Thoracic aorta (tissue), 2 donors: ENCODE measurements around the gene PGGT1B. TPM values are rescaled to one million over a fixed set of nuclear protein-coding genes. Genes with fewer than 3 reads are reported as not detected.

Experiments used
- ATAC-seq: fragments of 150-250 bp; one replicate; pipeline ENCODE4 v1.8.0; 2017; ENCODE audit warnings: low read depth; ENCODE audit not compliant: insufficient number of reproducible peaks, low FRiP score
- DNase-seq: peaks from one replicate; pipeline ENCODE4 v3.0.0-alpha.2; 2020; ENCODE audit warnings: low spot score
- H3K27ac ChIP-seq, 2 donors: fragments of 200-600 bp; sonication (generic); 1 replicate in 1 of 2; 2 replicates in 1 of 2; pipeline ENCODE4 v1.5.1; 2016; ENCODE audit warnings: mild to moderate bottlenecking in 2 of 2, moderate library complexity in 2 of 2
- H3K27me3 ChIP-seq: fragments of 200-600 bp; sonication (generic); replicated peaks from 2 replicates; pipeline ENCODE4 v1.6.0; 2016; ENCODE audit warnings: mild to moderate bottlenecking; ENCODE audit not compliant: insufficient read depth
- H3K36me3 ChIP-seq: fragments of 200-600 bp; sonication (generic); one replicate; pipeline ENCODE4 v1.5.1; 2016
- H3K4me1 ChIP-seq, 2 donors: fragments of 200-600 bp; sonication (generic); 1 replicate in 1 of 2; 2 replicates in 1 of 2; pipeline versions ENCODE4 v1.5.1 to v1.6.0; 2016; ENCODE audit warnings: low read depth in 2 of 2, mild to moderate bottlenecking in 1 of 2; ENCODE audit not compliant: control insufficient read depth in 1 of 2
- H3K4me3 ChIP-seq: fragments of 200-600 bp; sonication (generic); 2 replicates; pipeline ENCODE4 v1.5.1; 2016; ENCODE audit warnings: mild to moderate bottlenecking
- H3K9me3 ChIP-seq: fragments of 200-600 bp; sonication (generic); 2 replicates; pipeline ENCODE4 v1.5.1; 2016
- total RNA-seq, 2 donors: library from RNA; depleted of rRNA; stranded (reverse); fragments of >200 nt; gene quantifications; one replicate each; pipeline versions ENCODE4 v1.1.0 to v1.2.3, GENCODE V29; 2016
- TF ChIP-seq, protein P1 (sequence below): fragments of 200-600 bp; sonication (generic); IDR thresholded peaks from one replicate; pipeline ENCODE4 v1.5.1; 2019; ENCODE audit warnings: antibody characterized with exemption

The PGGT1B gene
- total RNA-seq, 2 donors from 2014 or later, result 7.3 to 16.6 TPM

DNA sequence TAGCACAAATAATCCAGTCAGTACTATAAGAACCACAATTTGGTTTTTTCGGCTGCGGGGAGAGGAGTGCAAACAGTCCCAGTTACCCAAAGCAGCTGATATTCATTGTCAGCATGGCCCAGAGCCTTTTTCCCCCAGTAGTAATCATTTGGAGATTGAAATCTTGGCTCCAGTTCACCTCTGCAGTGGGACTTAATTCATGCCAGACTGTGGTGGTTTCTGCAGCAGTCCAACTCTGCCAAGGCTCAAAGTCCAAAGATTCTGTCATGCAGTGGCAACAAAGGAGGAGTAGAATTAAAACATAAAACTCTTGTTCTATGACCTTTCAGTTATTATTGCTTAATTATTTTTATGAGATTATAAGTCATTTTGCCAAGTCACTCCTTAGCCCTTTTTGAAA lies 68.0 kb downstream of the PGGT1B start:
- Histone ChIP-seq H3K4me1 (no peaks in the 10 kb centered on the region), H3K27me3 (no peaks in the 10 kb centered on the region), H3K9me3 (no peaks in the 10 kb centered on the region), H3K4me3 (no peak overlapping the region), H3K36me3 (no peaks in the 10 kb centered on the region), H3K27ac (no peak overlapping the region)
- TF ChIP-seq, protein P1, sequence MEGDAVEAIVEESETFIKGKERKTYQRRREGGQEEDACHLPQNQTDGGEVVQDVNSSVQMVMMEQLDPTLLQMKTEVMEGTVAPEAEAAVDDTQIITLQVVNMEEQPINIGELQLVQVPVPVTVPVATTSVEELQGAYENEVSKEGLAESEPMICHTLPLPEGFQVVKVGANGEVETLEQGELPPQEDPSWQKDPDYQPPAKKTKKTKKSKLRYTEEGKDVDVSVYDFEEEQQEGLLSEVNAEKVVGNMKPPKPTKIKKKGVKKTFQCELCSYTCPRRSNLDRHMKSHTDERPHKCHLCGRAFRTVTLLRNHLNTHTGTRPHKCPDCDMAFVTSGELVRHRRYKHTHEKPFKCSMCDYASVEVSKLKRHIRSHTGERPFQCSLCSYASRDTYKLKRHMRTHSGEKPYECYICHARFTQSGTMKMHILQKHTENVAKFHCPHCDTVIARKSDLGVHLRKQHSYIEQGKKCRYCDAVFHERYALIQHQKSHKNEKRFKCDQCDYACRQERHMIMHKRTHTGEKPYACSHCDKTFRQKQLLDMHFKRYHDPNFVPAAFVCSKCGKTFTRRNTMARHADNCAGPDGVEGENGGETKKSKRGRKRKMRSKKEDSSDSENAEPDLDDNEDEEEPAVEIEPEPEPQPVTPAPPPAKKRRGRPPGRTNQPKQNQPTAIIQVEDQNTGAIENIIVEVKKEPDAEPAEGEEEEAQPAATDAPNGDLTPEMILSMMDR, result no peak
- DNase-seq, result no peak
- ATAC-seq, result no peak

DNA sequence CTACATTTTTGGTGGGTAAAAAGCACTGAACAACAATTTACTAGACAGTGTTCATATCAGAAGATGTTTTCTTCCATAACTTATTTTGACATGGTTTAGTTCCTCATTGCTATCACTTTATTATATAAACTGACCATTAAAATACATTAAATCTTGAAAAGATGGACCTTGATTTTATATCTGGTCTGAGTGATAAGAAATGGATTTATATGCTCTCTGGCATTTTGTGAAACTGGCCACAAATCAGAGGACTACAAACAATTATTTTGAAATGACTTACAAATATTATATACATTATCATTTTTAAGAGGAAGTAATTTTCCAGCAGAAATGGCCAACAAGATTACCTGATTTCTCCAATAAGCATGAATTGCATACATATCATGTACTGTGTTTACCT lies 69.4 kb downstream of the PGGT1B start:
- H3K36me3 ChIP-seq, result no peaks in the 10 kb centered on the region
- H3K4me1 ChIP-seq, result no peaks in the 10 kb centered on the region
- H3K9me3 ChIP-seq, result no peaks in the 10 kb centered on the region
- no peak for DNase-seq
- H3K4me3 ChIP-seq, result no peak overlapping the region
- no peak for ATAC-seq
- H3K27me3 ChIP-seq, result no peaks in the 10 kb centered on the region
- TF ChIP-seq, protein P1, result no peak
- no peak overlapping the region for H3K27ac ChIP-seq

DNA sequence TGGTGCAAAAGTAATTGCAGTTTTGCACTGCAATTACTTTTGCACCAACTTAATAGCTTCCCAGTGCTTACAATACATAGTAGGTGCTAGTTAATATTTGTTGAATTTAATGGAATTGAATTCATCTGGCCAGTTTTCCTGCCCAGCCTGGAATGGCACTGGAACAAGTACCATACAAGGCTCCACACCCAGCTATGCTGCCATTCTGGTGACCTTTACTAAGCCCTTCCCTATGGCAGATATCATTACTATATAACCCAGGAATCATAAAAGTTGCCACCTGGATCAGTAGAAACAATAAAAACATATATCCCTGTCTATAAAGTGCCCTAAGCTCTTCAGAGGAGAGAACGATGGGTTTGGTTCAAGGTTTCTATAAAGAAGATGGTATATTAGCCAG lies 70.6 kb downstream of the PGGT1B start:
- Histone ChIP-seq H3K4me3 (no peak overlapping the region), H3K27ac (no peak overlapping the region), H3K9me3 (no peaks in the 10 kb centered on the region), H3K36me3 (no peaks in the 10 kb centered on the region), H3K27me3 (no peaks in the 10 kb centered on the region), H3K4me1 (no peaks in the 10 kb centered on the region)
- no peak for ATAC-seq
- TF ChIP-seq, protein P1, result no peak
- no peak for DNase-seq

DNA sequence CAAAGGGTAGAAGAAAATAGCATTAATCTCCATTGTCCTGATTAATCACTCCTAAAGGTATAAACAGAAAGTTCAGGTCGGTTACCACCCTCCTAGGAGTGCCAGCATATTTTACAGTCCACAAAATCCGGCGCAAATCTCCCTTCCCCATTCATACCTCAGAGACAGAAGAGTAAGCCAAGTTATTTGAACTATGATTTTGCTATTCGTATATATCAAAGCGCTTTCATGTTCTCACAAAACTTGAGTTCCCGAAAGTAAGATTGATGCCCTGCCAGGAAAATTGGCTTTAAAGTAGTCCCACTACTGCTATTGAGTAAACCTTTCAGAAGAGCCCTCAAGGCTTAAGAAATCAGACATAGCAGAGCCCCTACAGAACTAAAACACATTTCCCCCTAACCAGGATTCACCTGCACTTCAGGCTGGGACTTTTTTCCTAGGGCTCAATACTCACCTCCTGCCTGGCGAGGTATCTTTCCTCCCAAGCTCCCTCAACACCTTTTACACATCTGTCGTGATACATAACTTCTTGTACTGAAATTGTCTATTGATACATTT lies 71.1 kb downstream of the PGGT1B start:
- no peak overlapping the region for H3K4me3 ChIP-seq
- H3K9me3 ChIP-seq, result no peaks in the 10 kb centered on the region
- DNase-seq, result no peak
- no peaks in the 10 kb centered on the region for H3K36me3 ChIP-seq
- no peaks in the 10 kb centered on the region for H3K27me3 ChIP-seq
- no peak for ATAC-seq
- TF ChIP-seq, protein P1, result no peak
- H3K4me1 ChIP-seq, result no peaks in the 10 kb centered on the region
- H3K27ac ChIP-seq, result no peak overlapping the region

DNA sequence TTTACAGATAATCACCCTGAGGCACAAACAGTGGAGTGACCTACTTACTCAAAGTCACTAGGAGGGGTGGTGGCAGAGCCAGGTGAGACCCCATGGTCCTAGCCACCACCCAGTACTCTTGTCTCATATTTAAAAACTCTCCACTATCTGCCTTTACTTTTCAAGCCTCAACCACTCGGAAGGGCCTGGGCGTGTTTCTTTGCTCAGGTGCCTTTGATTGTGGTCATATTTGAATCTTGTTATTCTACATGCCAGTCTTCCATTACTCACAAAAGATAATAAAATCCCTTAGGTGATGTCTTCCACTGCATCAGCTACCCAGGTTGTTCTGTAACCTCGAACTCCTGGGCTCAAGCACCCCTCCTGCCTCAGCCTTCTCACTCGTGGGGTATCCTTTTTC lies 72.3 kb downstream of the PGGT1B start:
- no peak for ATAC-seq
- TF ChIP-seq, protein P1, result no peak
- no peaks in the 10 kb centered on the region for H3K4me1 ChIP-seq

More for the DNA sequence above, 72.3 kb downstream of the PGGT1B start:
- Histone ChIP-seq H3K4me3 (no peak overlapping the region), H3K9me3 (no peaks in the 10 kb centered on the region), H3K27ac (no peak overlapping the region), H3K36me3 (no peaks in the 10 kb centered on the region), H3K27me3 (no peaks in the 10 kb centered on the region)
- DNase-seq, result no peak
